ENCODE data around the gene RSL1D1.
A peak's percentile ranks its signal among the peaks of the same experiment; 100 is the strongest.
"Not testable (repeated sequence)": the region's sequence is repeated elsewhere in the genome, so short reads cannot be mapped to it uniquely, and the experiment has no call there.

The RSL1D1 gene

DNA sequence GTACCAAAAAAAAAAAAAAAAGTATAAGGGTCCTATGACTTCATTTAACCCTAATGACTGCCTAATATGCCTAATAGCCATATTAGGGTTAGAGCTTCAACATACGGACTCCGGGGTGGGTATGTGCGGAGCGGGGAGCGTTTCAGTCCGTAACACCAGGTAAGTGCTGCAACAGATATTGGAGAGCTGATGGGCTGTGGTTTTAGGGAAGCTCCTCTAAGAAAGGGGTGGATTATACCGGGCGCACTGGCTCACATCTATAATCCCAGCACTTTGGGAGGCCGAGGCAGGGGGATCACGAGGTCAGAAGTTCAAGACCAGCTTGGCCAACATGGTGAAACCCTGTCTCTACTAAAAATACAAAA, 52.3 kb downstream of the RSL1D1 start:
- DNase-seq (ENCODE audit: low read depth in 2 of 2, low spot score in 1 of 2) = no peak

DNA sequence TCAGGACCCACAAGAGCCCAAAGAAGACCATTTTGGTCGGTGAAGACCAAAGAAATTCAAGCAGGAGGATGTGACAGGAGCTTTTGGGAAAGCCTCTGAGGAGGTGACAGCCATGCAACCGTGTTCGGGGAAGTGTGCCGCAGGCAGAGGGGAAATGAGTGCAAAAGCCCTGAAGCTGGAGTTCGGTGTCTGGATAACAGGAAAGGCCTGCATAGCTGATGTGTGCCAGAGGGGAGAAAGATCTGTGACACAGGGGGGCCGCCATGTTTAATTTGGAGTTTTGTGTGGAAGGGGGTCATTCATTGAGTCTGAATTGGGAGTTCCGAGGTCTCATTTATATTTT, 53.4 kb downstream of the RSL1D1 start:
- no peak for DNase-seq (ENCODE audit: low read depth in 2 of 2, low spot score in 1 of 2)

DNA sequence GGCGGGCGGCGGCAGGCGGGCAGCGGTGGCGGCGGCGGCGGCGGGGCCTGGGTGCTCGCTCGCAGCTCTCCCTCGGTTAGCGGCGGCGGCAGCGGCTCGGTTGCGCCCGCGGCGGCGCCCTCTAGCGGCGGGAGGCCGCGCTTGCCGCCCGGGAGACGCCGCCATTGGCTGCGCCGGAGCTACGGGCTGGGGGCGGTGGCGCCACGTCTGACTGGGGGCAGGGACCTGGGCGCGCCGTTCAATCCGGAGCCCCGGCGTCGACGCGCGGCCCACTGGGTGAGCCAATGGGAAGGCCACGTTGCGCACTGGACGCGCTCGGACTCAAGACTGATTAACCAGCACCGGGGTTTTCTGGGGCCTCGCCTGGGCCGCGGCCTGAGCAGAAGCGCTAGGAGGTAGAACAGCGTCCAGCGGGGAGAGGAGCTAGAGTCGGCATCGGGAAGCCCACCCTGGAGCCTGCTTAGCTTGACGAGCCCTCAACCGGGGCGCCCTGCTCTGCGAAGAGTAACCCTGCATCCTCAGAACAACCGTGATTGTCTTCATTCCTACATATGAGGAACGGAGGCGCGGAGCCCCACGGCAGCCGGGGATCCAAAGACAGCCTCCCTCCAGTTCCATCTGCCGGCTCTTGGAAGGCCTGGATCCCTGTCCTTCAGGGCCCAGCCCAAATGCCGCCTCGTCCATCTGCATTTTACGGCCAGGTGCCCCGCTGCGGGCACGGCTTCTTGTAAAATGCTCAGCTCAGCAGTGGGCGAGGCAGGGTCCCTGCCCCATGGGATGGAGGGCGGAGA, 54.0 kb downstream of the RSL1D1 start, which contains the start of gene ZC3H7A:
TSS of gene ZC3H7A (minus strand) at position 93 of the 791 bp plus-strand sequence. CDS start 14,904 bp downstream, outside the sequence.
- DNase-seq (ENCODE audit: low read depth in 2 of 2, low spot score in 1 of 2) = peak; percentile 73 to 86

DNA sequence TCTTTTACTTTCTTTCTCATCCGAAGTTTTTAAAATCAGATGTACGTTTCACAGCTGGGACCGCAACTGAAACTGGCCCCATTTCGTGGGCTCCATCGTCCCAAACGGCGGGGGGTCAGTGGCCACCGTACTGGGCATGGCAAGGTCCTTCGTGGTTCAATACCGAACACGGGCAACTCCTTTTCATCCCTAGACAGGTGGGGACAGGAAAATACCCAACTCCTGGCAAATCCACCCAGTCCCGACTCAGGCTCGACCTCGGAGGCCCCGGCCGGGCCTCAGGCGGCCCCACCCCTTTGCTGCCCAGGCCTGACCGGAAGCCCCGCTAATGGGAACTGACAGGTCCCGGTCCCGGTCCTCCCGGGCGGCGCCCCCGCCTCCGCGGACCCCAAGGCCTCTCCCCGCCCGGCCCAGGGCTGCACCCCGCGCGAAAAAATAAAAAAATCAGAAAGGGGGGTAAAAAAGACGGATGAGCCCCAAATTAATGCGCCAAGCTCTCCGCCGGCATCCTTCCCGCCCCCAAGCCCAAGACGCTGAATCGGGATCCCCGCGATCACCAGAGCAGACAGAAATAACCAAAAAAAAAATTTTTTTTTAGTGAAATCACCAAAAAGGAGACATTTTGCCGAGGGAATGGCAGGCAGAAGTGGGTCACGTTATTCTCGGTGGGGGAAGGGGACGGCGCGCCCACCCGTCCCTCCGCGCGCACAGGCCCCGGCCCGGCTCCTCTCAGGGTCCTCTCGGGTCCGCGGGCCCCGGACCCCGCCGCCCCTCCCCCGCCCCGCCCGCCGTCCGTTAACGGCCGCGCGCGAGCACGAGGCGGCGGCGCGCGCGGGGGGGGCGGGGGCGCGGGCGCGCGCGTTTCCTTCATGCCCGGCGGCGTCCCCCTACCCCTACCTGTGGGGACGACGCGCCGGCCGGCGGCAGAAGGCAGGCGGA, 54.8 kb downstream of the RSL1D1 start:
- DNase-seq (ENCODE audit: low read depth in 2 of 2, low spot score in 1 of 2) = peak in 1 of 2 donors; percentile 14

DNA sequence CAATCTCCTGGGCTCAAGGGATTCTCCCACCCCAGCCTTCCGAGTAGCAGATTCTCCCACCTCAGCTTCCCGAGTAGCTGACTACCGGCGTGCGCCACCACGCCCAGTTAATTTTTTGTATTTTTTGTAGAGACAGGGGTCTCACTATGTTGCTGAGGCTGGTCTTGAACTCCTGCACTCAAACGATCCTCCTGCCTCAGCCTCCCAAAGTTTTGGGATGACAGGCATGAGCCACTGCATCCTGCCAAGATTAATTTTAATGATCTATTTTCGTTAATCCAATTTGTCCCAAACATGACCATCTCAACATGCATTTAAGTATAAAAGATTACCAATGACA, 55.5 kb downstream of the RSL1D1 start:
- no peak for DNase-seq (ENCODE audit: low read depth in 2 of 2, low spot score in 1 of 2)

DNA sequence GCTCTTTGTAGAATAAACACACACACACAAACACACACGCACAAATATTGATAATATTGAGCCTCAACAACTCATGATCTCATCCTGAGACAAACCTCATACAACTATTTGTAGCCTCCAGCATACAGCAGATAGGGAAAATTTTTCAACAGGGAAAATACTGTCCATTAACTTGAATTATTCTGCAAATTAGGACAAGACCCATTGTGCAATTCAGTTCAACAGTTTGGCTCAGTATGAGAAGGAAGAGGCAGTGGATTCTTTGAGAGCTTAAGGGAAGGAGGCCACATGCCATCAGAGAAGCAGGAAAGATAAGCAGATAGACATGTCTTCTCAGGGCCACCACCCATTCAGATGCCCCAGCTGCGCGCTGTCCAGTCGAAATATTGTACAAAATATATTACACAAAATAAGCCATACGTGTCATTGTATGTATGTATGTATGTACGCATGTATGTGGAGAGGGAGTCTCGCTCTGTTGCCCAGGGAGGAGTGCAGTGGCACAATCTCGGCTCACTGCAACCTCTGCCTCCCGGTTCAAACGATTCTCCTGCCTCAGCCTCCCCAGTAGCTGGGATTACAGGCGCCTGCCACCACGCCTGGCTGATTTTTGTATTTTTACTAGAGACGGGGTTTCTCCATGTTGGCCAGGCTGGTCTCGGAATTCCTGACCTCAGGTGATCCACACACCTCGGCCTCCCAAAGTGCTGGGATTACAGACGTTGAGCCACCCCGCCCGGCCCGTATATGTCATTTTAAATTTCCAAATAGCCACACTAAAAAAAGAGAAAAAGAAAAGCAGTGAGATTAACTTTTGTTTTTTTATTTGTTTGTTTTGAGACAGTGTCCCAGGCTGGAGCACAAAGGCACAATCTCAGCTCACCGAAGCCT, 56.1 kb downstream of the RSL1D1 start:
- DNase-seq (ENCODE audit: low read depth in 2 of 2, low spot score in 1 of 2) = no peak

DNA sequence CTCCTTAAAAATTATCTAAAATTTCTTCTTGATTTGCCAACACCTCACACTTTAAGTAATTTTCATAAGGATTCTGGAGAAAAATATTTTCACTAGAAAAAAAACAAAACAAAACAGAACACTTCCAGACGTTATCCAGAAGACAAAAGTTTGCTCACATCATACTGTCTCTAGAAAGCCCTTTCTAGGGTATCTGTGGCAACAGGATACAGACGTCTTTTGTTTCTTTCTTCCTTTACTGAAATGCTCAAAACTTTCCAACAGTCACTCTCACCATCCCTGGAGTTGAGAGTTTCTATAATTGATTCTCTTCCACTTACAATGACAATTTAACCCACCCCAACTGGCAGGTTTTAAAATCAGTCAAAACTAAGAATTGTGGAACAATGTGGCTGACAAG, 56.9 kb downstream of the RSL1D1 start:
- no peak for DNase-seq (ENCODE audit: low read depth in 2 of 2, low spot score in 1 of 2)

DNA sequence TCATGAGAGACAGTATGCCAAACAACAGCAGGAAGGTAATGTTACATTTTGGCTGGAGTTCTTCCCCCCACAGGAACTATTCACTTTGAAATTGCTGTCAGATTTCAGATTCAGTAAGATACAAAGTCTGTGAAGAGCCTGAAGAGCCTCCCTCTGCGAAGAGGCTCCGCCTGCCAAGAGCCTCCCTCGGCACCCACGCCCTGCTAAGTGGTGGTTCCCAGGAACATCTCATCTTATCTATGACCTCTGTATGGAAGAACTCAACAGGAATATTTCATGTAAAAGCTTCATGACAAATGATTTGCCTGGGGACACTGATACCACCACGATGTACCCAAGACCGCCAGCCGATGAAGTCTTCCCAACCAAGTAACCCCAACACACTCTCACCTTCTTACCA, 57.5 kb downstream of the RSL1D1 start:
- DNase-seq (ENCODE audit: low read depth in 2 of 2, low spot score in 1 of 2) = no peak

DNA sequence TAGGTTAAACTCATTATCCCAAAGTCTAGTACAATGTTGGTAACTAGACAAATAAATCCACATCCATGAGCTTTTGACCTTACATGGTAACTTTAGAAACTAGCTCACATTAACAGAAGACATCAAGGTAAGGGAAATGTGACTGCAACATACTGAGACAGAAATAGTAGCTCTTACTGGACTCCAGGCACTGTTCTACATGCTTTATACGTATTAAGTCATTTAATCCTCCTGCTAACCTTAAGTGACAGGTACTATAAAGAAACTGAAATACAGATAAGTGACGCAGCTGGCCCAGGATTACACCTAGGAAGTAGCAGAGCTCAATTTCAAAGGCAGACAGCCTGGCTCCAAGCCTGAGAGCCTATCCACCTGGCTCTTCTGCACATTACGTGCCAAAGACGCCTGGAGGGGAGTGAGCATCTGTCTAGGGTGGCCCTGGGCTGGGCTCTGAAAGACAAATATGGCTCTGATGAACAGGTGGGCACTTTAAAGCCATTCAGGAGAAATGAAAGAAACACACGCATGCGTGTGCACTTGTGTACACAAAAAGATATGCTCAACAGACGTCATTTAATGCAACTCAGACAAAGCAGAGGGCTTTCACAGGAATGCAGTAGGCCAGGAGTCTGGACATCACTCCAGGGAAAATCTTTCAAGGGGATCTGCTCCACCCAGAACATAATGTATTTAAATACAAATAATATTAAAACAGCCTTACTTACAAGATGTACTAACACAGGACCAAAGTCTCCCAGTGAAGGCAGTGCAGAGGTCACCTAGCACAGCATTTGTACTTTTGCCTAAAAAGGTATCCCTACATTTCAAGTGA, 58.7 kb downstream of the RSL1D1 start:
- no peak for DNase-seq (ENCODE audit: low read depth in 2 of 2, low spot score in 1 of 2)

DNA sequence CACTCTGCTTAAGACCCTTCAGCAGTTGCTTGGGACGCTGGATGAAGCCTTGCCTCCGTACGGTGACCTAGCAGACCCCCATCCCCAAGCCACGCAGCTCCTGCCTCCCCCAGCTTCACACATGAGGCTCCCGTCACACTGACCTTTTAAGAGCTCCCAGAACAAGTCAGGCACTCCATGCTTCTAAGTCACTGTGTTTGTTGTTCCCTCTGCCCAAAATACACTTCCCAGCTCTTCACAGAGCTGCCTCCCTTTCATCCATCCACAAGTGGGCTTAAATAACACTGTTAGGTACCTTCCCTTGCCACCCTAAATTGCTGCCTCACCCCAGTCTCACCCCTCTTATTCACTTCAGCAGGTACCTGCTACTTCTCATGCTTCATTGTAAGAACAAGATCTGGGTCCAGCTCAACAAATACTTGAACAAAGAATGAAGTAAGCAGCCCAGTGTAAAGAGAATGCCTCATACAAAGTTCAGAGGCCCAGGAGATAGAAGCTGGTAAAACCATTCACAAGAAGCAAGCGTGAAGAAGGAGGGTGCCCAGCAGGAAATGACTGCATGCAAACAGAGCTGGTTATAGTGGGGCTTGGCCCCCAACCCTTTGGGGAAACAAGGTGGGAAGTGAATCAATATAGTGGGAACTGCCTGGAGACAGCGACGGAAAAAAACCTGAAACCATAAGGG, 60.1 kb downstream of the RSL1D1 start:
- no peak for DNase-seq (ENCODE audit: low read depth in 2 of 2, low spot score in 1 of 2)

DNA sequence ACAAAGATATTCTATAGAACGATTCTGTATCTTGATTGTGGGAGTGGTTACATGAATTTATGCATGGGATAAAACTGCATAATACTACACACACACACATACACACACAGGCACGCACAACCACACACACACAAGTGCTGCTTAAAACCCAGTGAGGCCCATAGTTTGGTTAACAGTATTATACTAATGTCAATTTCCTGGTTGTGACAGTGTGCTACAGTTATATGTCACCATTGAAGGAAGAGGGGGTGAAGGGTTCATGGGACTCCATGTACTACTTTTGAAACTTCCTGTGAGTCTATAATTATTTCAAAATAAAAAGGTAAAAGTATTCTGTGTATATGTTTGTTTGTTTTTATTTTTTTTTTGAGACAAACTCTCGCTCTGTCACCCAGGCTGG, 62.4 kb downstream of the RSL1D1 start:
- no peak for DNase-seq (ENCODE audit: low read depth in 2 of 2, low spot score in 1 of 2)

DNA sequence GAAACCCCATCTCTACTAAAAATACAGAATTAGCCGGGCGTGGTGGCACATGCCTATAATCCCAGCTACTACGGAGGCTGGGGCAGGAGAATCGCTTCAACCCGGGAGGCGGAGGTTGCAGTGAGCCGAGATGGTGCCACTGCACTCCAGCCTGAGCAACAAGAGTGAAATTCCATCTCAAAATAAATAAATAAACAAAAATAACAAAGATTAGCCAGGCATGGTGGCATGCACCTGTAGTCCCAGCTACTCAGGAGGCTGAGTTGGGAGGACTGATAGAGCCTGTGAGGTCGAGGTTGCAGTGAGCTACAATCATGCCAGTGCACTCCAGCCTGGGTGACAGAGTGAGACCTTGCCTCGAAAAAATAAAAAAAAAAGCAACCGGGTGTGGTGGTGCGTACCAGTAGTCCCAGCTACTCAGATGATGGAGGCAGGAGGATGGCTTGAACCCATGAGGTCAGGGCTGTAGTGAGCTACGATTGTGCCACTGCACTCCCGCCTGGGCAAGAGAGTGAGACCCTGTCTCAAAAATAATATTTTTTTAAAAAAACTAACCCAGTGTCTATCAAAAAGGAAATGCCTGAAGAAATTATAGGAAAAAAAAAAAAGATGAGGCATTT, 66.3 kb downstream of the RSL1D1 start:
- not testable (repeated sequence) for DNase-seq (ENCODE audit: low read depth in 2 of 2, low spot score in 1 of 2)

DNA sequence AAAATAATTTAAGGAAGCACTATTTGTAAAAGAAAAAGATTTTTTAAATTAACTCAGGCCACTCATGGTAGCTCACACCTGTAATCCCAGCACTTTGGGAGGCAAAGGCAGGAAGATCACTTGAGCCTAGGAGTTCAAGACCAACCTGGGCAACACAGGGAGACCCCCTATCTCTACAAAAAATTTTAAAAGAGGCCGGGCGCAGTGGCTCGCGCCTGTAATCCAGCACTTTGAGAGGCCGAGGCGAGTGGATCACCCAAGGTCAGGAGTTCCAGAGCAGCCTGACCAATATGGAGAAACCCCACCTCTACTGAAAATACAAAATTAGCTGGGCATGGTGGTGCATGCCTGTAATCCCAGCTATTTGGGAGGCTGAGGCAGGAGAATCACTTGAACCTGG, 67.0 kb downstream of the RSL1D1 start:
- not testable (repeated sequence) for DNase-seq (ENCODE audit: low read depth in 2 of 2, low spot score in 1 of 2)

DNA sequence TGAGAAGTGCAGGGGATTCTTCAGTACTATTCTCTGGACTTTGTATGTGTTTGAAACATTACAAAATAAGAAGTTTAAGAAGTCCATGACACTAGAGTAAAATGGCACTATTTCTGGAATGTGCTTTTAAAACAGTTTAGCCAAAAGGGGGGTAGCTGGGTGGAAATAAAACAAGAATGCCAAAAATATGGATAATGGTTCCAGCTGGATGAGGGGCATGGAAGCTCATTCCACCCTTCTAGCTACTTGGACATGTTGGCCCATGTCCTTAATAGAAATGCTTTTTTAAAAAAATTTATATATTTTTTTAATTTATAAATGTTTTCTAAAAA, 67.3 kb downstream of the RSL1D1 start:
- no peak for DNase-seq (ENCODE audit: low read depth in 2 of 2, low spot score in 1 of 2)
